ENCODE measurements around the gene STRIP1.

The STRIP1 gene

DNA sequence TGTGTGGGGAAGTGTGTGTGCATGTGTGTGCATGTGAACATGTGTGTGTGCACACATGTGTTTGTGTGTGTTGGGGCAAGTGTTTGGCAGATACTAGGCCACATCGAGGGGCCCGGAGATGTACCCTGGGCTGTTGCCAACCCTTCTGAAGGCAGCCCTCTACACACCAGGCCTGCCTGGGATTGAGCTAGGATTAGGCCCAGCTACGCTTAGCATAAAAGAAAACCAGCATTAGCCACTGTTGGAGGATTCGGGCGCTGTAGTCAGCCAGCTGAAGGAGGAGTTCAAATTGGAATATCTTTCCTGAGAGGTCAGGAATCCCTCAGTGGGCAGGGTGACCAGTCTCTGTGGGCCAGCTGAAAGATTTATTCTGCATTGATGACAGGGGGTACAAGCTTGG, 46.6 kb downstream of the STRIP1 start:
- no peak for DNase-seq (ENCODE audit: extremely low spot score)
- POLR2A ChIA-PET: no interaction called here
- TF ChIP-seq, protein P1, sequence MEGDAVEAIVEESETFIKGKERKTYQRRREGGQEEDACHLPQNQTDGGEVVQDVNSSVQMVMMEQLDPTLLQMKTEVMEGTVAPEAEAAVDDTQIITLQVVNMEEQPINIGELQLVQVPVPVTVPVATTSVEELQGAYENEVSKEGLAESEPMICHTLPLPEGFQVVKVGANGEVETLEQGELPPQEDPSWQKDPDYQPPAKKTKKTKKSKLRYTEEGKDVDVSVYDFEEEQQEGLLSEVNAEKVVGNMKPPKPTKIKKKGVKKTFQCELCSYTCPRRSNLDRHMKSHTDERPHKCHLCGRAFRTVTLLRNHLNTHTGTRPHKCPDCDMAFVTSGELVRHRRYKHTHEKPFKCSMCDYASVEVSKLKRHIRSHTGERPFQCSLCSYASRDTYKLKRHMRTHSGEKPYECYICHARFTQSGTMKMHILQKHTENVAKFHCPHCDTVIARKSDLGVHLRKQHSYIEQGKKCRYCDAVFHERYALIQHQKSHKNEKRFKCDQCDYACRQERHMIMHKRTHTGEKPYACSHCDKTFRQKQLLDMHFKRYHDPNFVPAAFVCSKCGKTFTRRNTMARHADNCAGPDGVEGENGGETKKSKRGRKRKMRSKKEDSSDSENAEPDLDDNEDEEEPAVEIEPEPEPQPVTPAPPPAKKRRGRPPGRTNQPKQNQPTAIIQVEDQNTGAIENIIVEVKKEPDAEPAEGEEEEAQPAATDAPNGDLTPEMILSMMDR (IDR thresholded peaks at IDR 0.05; ENCODE audit: control extremely low read depth, extremely low read depth, low read depth, missing control alignments): no peak
- CTCF ChIA-PET: interaction anchor here (0.9 to 3.9 kb wide), 14 partner anchors 8 to 122 kb away, joined by 3 to 34 read pairs (median 5); no protein-coding TSS in a partner anchor

DNA sequence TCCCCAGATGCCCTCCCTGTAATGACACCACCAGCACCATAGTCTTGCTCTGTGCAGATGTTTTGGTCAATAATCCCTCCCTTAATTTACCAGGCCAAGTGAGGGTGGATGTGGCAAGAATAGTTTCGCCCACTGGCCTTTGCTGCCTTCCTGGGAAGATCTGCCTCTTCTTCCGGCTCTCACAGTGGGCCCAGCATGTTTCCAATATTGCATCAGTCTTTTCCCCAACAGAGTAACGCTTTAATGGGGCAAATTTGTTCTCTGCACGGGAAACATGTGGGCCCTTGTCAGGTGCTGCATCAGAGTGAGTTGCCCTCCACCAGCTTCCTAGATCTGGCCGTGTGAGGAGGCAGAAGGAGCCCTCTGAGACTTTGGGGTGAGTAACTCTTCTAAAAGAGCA, 48.1 kb downstream of the STRIP1 start:
- DNase-seq (ENCODE audit: extremely low spot score): no peak
- ChIA-PET CTCF (interaction anchor here (0.9 to 3.9 kb wide), 8 partner anchors 10 to 114 kb away, joined by 3 to 34 read pairs (median 6); partner anchors contain the start of gene UBL4B), POLR2A (no interaction called here)

DNA sequence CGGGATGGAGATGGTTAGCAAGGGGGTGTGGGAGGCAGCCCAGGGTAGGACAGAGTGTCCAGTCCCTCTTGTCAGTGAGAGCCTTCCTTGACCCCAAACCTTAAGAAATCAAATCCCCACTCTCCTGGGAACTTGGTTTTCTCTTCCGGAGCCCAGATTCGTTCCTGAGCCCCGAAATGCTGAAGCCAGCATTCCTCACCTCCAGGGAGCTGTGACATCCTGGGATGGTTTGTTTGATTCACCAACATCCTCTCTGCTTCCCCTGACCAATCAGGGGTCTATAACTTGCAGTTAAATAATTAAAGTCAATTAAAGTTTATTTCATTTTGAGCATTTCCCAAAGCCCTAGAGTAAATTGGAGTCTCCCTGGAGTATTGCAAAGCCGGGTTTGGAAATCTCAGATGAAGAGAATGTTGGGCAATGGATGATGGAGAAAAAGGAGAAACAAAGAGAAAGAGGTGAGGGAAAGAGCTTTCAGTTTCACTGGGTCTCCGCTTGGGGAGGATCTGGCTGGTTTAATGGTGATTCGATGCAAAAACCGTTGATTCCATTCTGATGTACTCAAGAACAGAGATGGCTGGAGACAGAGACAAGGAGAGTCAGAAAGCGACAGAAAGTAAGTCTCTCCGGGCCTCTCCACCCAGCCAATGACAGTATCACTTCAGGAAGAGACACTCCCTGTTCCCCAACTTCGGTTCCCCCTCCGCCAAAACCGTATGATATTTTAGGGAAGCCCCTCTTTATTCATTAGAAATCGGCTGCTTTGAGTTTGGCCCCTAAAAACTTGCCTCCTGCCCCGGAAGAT, 48.8 kb downstream of the STRIP1 start:
- ChIA-PET POLR2A (no interaction called here), CTCF (interaction anchor here (1.4 to 3.9 kb wide), 4 partner anchors 17 to 30 kb away, joined by 6 to 34 read pairs (median 14); no protein-coding TSS in a partner anchor)
- DNase-seq (ENCODE audit: extremely low spot score): no peak

More for the DNA sequence above, 48.1 kb downstream of the STRIP1 start:
- TF ChIP-seq, protein P1 (IDR thresholded peaks at IDR 0.05; ENCODE audit: control extremely low read depth, extremely low read depth, low read depth, missing control alignments): no peak

DNA sequence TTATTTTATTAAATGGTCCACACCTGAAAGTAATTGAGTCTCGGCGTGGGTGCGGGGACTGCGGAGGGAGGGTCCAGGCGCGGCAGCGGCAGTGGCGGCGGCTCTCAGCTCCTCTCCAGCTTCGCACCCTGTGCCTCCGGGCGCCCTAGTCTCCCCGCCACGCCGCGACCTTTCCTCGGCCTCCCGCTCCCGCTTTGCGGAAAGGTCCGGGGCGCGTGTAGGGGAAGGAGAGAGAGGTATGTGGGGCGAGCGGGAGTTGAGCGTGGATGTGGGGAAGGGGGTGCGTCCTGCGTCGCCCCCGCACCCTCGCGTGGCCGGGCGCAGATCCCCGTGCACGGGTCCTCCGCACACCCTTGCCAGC, 49.4 kb downstream of the STRIP1 start:
- DNase-seq (ENCODE audit: extremely low spot score): no peak
- TF ChIP-seq, protein P1 (IDR thresholded peaks at IDR 0.05; ENCODE audit: control extremely low read depth, extremely low read depth, low read depth, missing control alignments): no peak
- ChIA-PET POLR2A (no interaction called here), CTCF (interaction anchor here (1.7 to 3.9 kb wide), 3 partner anchors 18 to 31 kb away, joined by 6 to 34 read pairs (median 23); no protein-coding TSS in a partner anchor)

More for the DNA sequence above, 48.8 kb downstream of the STRIP1 start:
- TF ChIP-seq, protein P1 (IDR thresholded peaks at IDR 0.05; ENCODE audit: control extremely low read depth, extremely low read depth, low read depth, missing control alignments): no peak

DNA sequence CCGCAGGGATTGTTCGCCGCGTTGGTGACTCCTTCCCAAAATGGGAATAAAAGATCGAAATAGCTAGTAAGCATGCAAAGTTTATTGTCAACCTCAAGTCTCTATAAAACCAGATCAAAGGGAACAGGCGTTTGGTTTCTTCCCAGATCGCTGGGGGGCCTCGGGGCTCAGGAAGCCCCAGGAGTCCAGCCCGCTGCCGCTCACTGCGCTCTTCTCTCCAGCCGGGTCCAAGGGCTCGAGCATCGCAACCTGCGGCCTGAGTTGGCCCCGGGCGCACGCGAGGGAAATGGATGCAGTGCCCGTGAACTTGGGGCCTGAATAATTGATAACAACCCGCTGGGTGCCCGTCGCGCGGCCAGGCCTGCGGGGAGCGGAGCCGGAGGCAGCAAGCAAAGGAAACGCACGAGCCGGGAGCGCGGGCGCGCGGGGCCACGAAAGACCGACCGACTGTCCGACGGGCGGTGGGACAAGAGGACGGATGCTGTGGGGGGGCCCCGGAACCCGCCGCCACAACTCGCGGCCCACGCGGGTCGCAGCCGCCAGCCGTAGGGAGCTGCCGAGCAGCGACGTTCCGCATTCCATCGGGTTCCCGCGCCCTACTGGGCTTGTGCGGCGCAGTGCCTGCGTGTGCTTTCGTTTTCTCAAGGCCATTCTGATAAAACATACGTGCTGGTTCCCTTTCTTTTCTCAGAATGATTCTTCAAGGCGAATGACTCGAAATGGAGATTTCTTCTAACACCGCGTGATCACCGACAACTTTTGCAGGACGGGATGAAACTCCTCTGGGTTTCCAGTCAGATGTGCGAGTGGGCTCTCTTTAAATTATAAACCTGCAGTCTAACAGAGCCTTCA, 50.0 kb downstream of the STRIP1 start:
- CTCF ChIA-PET: interaction anchor here (1.7 kb wide), 1 partner anchor 18 kb away, joined by 6 read pairs; no protein-coding TSS in a partner anchor

More for the DNA sequence above, 50.0 kb downstream of the STRIP1 start:
- TF ChIP-seq, protein P1 (IDR thresholded peaks at IDR 0.05; ENCODE audit: control extremely low read depth, extremely low read depth, low read depth, missing control alignments): no peak
- POLR2A ChIA-PET: no interaction called here
- peak; percentile 60 for DNase-seq (ENCODE audit: extremely low spot score)

All from GM10248 (cell line).